HG03196 (cell line): Measurements from ENCODE around the gene ZNF70.

Experiments
- ATAC-seq: cut with Tn5 transposase; IDR thresholded peaks from one replicate; pipeline ENCODE4 v1.9.1; 2021; ENCODE audit not compliant: unreplicated experiment

The ZNF70 gene

DNA sequence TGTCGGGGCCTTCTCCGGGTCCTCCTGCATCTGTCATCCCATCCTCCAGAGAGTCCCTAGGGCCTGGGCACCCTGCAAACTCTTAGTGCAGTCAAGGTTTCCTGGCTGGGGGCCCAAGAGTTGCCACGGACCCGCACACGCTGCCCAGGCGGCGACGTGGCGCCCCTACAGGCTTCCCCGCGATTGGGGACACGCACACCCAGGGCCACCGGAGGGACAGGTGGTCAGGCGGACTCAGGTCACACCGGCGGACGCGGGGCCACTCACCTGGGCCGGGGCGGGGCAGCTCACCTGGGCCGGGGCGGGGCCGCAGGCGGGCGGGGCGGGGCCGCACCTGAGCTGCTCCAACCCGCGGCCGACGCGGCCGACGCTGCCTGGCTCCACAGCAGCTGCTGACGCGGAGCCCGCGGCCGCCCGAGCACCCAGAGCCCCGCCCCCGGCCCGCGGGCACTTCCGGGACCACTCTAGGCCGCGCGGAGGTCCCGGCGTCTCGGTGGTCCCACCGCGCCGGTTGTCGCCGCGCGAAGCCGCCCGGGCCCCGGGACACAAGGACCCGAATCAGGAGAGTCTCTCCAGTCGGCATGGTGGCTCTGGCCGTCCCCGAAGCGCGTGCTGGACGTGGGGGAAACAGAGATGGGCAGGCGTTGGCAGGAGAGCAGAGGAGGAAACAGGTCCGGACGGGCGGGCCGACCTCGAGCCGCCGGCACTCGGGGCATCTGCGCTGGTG lies at the start of gene ZNF70:
TSS of gene ZNF70 (minus strand) at position 399 of the 727 bp plus-strand sequence. CDS start 5,972 bp downstream, outside the sequence.
- ATAC-seq = peak; percentile 65

DNA sequence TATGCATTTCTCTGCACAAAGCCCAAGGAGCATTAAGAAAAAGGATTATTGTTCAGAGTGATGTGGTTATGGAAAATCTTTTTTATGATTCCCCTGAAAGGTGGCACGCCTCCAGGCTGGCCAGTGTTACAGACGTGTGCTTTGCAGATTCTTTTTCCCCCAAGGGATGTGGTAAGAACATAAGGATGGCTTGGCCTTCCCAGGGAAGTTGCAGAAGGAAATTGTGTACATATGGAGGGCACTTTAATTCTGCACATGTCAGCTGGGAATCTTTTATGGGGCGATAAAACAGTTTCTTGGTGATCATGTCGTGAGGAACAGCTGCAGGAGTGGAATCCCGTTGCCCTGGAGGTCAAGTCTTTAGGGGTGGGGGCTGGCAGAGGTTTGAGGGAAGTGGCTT lies 45.5 kb upstream of the ZNF70 start:
- no peak for ATAC-seq

DNA sequence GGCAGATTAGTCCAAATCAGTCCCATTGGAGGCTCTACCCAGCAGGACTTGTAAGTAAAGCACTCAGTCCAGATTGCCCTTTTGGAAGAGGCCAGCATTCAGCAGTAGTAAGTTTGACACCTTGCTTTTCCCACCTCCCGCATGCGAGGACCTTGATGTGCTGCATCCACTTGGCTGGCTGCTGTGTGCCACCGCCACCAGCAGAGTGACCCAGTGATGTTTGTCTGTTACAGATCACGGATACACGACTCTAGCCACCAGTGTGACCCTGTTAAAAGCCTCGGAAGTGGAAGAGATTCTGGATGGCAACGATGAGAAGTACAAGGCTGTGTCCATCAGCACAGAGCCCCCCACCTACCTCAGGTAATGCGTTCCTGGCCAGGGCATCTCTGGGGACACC lies 42.4 kb upstream of the ZNF70 start:
- no peak for ATAC-seq

- no peak for ATAC-seq
These were observed 41.1 kb upstream of the ZNF70 start for GRCh38 chr22:23791738-23792645.

GRCh38 chr22:23790819-23791737 lies 40.2 kb upstream of the ZNF70 start:
- ATAC-seq = no peak

DNA sequence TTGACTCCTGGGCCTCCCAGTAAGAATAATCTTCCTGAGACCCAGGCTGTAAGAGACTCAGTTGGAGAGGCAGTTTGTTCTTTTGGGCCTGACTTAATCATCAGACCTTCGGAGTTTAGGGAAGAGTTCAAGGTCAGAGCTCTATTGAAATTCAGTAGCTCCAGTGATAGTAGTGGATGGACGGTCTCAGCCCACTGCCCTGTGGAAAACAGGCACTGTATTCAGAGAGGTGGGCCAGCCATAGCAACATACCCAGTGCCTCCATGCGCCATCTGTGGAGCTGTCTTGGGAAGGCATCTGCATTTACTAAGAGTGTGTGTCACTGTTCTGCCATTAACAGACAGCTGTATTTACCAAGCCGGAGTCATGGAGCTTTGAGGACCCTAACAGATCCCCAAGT lies 38.7 kb upstream of the ZNF70 start:
- no peak for ATAC-seq

GRCh38 chr22:23789121-23789520 lies 38.2 kb upstream of the ZNF70 start:
- no peak for ATAC-seq

DNA sequence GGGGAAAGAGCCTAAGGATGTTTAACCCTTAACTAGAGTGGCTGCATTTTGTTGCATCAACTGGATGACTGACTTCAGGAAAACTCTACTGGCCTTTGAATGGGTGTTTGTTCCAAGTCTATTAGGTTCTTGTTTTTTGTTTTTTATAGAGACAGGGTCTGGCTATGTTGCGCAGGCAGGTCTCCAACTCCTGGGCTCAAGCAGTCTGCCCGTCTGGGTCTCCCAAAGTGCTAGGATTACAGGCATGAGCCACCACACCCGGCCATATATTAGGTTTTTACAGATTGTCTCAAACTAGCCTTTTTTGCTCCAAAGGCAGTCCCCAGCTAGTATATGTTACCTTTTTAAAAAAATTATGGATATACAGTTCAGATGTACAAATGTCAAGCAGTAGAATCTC lies 37.0 kb upstream of the ZNF70 start:
- ATAC-seq = no peak

- peak; percentile 23 for ATAC-seq
These were observed 36.6 kb upstream of the ZNF70 start for GRCh38 chr22:23787600-23787896.

DNA sequence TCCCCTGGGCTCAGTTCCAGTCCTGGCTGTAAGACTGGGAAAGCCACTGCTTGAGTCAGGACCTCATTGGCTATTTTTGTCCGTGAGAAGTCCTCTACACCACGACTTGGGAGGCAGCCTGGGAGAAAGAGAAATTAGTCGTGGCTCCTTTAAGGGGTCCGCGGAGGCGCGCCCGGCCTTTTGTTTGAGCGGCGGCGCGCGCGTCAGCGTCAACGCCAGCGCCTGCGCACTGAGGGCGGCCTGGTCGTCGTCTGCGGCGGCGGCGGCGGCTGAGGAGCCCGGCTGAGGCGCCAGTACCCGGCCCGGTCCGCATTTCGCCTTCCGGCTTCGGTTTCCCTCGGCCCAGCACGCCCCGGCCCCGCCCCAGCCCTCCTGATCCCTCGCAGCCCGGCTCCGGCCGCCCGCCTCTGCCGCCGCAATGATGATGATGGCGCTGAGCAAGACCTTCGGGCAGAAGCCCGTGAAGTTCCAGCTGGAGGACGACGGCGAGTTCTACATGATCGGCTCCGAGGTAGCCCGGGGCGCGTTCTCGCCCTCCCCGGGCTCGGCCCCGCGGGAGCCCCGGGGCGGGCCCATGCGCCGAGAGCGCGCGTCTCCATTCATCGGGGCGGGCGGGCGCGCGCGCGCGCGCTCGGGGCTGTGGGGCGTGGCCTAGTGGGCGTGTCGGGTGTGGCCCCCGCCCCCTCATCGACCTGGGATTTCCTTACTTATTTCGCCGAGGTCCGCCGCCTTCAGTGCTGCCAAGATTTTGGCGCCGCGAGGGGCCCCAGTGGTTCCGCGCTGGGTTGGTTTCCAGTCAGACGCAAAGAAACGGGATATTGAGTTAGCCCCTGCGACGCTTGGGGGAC lies 36.1 kb upstream of the ZNF70 start, which contains the start of gene SMARCB1:
TSS of gene SMARCB1 (plus strand) at position 215 of the 848 bp plus-strand sequence. CDS start at position 419, 204 bp downstream.
- ATAC-seq = peak; percentile 64

GRCh38 chr22:23786261-23786710 lies 35.4 kb upstream of the ZNF70 start:
- ATAC-seq = no peak

GRCh38 chr22:23784215-23784732 lies 33.4 kb upstream of the ZNF70 start:
- no peak for ATAC-seq

GRCh38 chr22:23783265-23784150 lies 32.6 kb upstream of the ZNF70 start:
- no peak for ATAC-seq

- ATAC-seq = no peak
These were observed 31.8 kb upstream of the ZNF70 start for GRCh38 chr22:23782703-23783102.

DNA sequence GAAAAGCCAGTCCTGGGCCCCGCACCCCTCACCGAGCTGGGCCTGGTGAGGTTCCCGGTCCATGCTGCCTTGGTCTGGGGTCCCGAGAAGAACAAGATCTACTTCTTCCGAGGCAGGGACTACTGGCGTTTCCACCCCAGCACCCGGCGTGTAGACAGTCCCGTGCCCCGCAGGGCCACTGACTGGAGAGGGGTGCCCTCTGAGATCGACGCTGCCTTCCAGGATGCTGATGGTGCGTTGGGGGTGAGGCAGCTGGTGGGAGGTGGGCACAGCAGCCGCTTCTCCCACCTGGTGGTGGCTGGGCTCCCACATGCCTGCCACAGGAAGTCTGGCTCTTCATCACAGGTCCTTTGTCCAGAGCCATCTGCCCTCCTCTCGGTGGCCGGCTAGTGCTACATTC lies 31.3 kb upstream of the ZNF70 start:
- ATAC-seq = no peak

- ATAC-seq = no peak
These were observed 30.7 kb upstream of the ZNF70 start for GRCh38 chr22:23781511-23782183.

GRCh38 chr22:23781065-23781464 lies 30.2 kb upstream of the ZNF70 start:
- ATAC-seq = no peak

- no peak for ATAC-seq
These were observed 29.3 kb upstream of the ZNF70 start for GRCh38 chr22:23780146-23780748.
